HepG2 (cell line): ENCODE results near the gene ATR.

Experiments used
- CBX1 ChIP-seq: IDR thresholded peaks from one replicate; pipeline ENCODE4 v1.6.1; 2016; ENCODE audit warnings: antibody characterized with exemption, low read depth
- GTF2F1 ChIP-seq: fragments of 150-350 bp; IDR thresholded peaks from 2 replicates; pipeline ENCODE4 v1.6.1; 2014; ENCODE audit warnings: low read length
- MEIS1 ChIP-seq: sonication (generic); formaldehyde crosslinking; IDR thresholded peaks from 2 replicates; pipeline ENCODE4 v1.9.0; 2021; ENCODE audit warnings: mild to moderate bottlenecking, missing genetic modification reagents, moderate library complexity, borderline replicate concordance
- RAD21 ChIP-seq: fragments of 450-650 bp; formaldehyde crosslinking; IDR thresholded peaks from 2 replicates; pipeline ENCODE4 v1.5.0; 2020; ENCODE audit warnings: mild to moderate bottlenecking
- SUZ12 ChIP-seq: fragments of 150-350 bp; IDR thresholded peaks from 2 replicates; pipeline ENCODE4 v1.6.1; 2014; ENCODE audit warnings: low read depth, low read length
- ZFP36 ChIP-seq: fragments of 150-350 bp; IDR thresholded peaks from 2 replicates; pipeline ENCODE4 v1.6.1; 2018; ENCODE audit warnings: borderline replicate concordance, low read length, low read depth; ENCODE audit not compliant: partially characterized antibody
- ZKSCAN1 ChIP-seq: fragments of 150-350 bp; IDR thresholded peaks from 2 replicates; pipeline ENCODE4 v1.6.1; 2014; ENCODE audit warnings: low read length

DNA sequence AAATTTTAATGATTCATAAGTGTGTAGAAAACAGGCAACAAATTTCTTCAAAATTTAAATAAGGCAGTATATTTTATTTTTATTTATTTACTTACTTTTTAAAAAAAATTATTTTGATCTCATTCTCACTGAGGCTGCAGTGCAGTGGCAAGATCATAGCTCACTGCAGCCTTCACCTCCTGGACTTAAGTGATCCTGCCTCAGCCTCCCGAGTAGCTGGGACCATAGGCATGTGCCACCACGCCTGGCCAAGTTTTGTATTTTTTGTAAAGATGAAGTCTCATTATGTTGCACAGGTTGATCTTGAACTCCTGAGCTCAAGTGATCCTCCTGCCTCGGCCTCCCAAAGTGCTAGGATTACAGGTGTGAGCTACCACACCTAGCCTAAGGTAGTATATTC is 69.5 kb downstream of the ATR start:
- TF ChIP-seq ZKSCAN1 (no peak), SUZ12 (no peak), ZFP36 (no peak), MEIS1 (CRISPR knock-in tag) (no peak), GTF2F1 (no peak), RAD21 (CRISPR knock-in tag) (no peak), CBX1 (no peak)
